Effector memory CD4-positive, alpha-beta T cell (primary cell): ENCODE measurements around the gene TIAM1.
A peak's percentile ranks its signal among the peaks of the same experiment; 100 is the strongest.

Source experiments
- DNase-seq, 3 donors: peaks; one replicate each; pipeline ENCODE4 v3.0.0-alpha.2; 2020
- H3K27ac ChIP-seq: 2 replicates; pipeline ENCODE4 v1.7.0; 2013; ENCODE audit warnings: mild to moderate bottlenecking, low read length, moderate library complexity; ENCODE audit not compliant: insufficient read depth, poor library complexity, severe bottlenecking
- H3K27me3 ChIP-seq: replicated peaks from 2 replicates; pipeline ENCODE4 v1.7.0; 2013; ENCODE audit warnings: mild to moderate bottlenecking, low read length; ENCODE audit not compliant: insufficient read depth, control insufficient read depth, poor library complexity, severe bottlenecking
- H3K36me3 ChIP-seq: 2 replicates; pipeline ENCODE4 v1.7.0; 2013; ENCODE audit warnings: mild to moderate bottlenecking, low read length, moderate library complexity; ENCODE audit not compliant: control insufficient read depth, insufficient read depth
- H3K4me1 ChIP-seq: 2 replicates; pipeline ENCODE4 v1.7.0; 2013; ENCODE audit warnings: low read length, mild to moderate bottlenecking; ENCODE audit not compliant: control insufficient read depth, insufficient read depth, poor library complexity, severe bottlenecking
- H3K4me3 ChIP-seq: 2 replicates; pipeline ENCODE4 v1.7.0; 2013; ENCODE audit warnings: low read length, low read depth, mild to moderate bottlenecking; ENCODE audit not compliant: insufficient read depth, poor library complexity, severe bottlenecking
- H3K9me3 ChIP-seq: 2 replicates; pipeline ENCODE4 v1.7.0; 2013; ENCODE audit warnings: mild to moderate bottlenecking, low read length, moderate library complexity; ENCODE audit not compliant: control insufficient read depth

TIAM1 gene

GRCh38 chr21:31098576-31099005 lies 245.5 kb downstream of the TIAM1 start:
- Histone ChIP-seq H3K4me3 (no peak overlapping the region), H3K36me3 (no peaks in the 10 kb centered on the region), H3K4me1 (peaks cover 15% of the 10 kb centered on the region), H3K27ac (no peak overlapping the region), H3K27me3 (no peaks in the 10 kb centered on the region), H3K9me3 (no peaks in the 10 kb centered on the region)
- DNase-seq = peak; percentile 31 to 54 (median 44)

- H3K36me3 ChIP-seq = no peaks in the 10 kb centered on the region
- no peak overlapping the region for H3K27ac ChIP-seq
- H3K4me3 ChIP-seq = no peak overlapping the region
- no peaks in the 10 kb centered on the region for H3K27me3 ChIP-seq
- no peaks in the 10 kb centered on the region for H3K4me1 ChIP-seq
- DNase-seq = no peak
- H3K9me3 ChIP-seq = no peaks in the 10 kb centered on the region
These were observed 251.0 kb downstream of the TIAM1 start for GRCh38 chr21:31092832-31093625.

- Histone ChIP-seq H3K36me3 (no peaks in the 10 kb centered on the region), H3K27me3 (no peaks in the 10 kb centered on the region), H3K4me3 (no peak overlapping the region), H3K9me3 (no peaks in the 10 kb centered on the region), H3K4me1 (no peaks in the 10 kb centered on the region), H3K27ac (no peak overlapping the region)
- DNase-seq = no peak
These were observed 253.7 kb downstream of the TIAM1 start for GRCh38 chr21:31090376-31090775.

GRCh38 chr21:31088474-31088751 lies 255.6 kb downstream of the TIAM1 start:
- Histone ChIP-seq H3K4me3 (no peak overlapping the region), H3K4me1 (no peaks in the 10 kb centered on the region), H3K27ac (no peak overlapping the region), H3K9me3 (no peaks in the 10 kb centered on the region), H3K36me3 (no peaks in the 10 kb centered on the region), H3K27me3 (no peaks in the 10 kb centered on the region)
- DNase-seq = no peak

GRCh38 chr21:31087639-31088473 lies 256.2 kb downstream of the TIAM1 start:
- Histone ChIP-seq H3K27ac (no peak overlapping the region), H3K4me1 (no peaks in the 10 kb centered on the region), H3K9me3 (no peaks in the 10 kb centered on the region), H3K27me3 (no peaks in the 10 kb centered on the region), H3K4me3 (no peak overlapping the region), H3K36me3 (no peaks in the 10 kb centered on the region)
- no peak for DNase-seq

- no peak for DNase-seq
- H3K9me3 ChIP-seq = no peaks in the 10 kb centered on the region
- H3K4me1 ChIP-seq = no peaks in the 10 kb centered on the region
- no peak overlapping the region for H3K4me3 ChIP-seq
- H3K36me3 ChIP-seq = no peaks in the 10 kb centered on the region
- H3K27ac ChIP-seq = no peak overlapping the region
- H3K27me3 ChIP-seq = no peaks in the 10 kb centered on the region
These were observed 259.4 kb downstream of the TIAM1 start for GRCh38 chr21:31084689-31085088.

GRCh38 chr21:31078796-31079195 lies 265.3 kb downstream of the TIAM1 start:
- Histone ChIP-seq H3K9me3 (no peaks in the 10 kb centered on the region), H3K4me1 (no peaks in the 10 kb centered on the region), H3K36me3 (no peaks in the 10 kb centered on the region), H3K27ac (no peak overlapping the region), H3K4me3 (no peak overlapping the region), H3K27me3 (no peaks in the 10 kb centered on the region)
- DNase-seq = no peak

- H3K36me3 ChIP-seq = no peaks in the 10 kb centered on the region
- no peaks in the 10 kb centered on the region for H3K4me1 ChIP-seq
- DNase-seq = no peak
These were observed 265.8 kb downstream of the TIAM1 start for GRCh38 chr21:31078216-31078615.

GRCh38 chr21:31075848-31076247 lies 268.2 kb downstream of the TIAM1 start:
- Histone ChIP-seq H3K4me3 (no peak overlapping the region), H3K27ac (no peak overlapping the region), H3K9me3 (no peaks in the 10 kb centered on the region), H3K36me3 (no peaks in the 10 kb centered on the region), H3K4me1 (no peaks in the 10 kb centered on the region), H3K27me3 (no peaks in the 10 kb centered on the region)
- DNase-seq = no peak

More at GRCh38 chr21:31078216-31078615, 265.8 kb downstream of the TIAM1 start:
- no peaks in the 10 kb centered on the region for H3K27me3 ChIP-seq
- no peak overlapping the region for H3K4me3 ChIP-seq
- H3K27ac ChIP-seq = no peak overlapping the region
- H3K9me3 ChIP-seq = no peaks in the 10 kb centered on the region

- H3K27me3 ChIP-seq = no peaks in the 10 kb centered on the region
- no peaks in the 10 kb centered on the region for H3K4me1 ChIP-seq
These were observed 271.5 kb downstream of the TIAM1 start for GRCh38 chr21:31072533-31072932.

More at GRCh38 chr21:31072533-31072932, 271.5 kb downstream of the TIAM1 start:
- no peak overlapping the region for H3K4me3 ChIP-seq
- H3K36me3 ChIP-seq = no peaks in the 10 kb centered on the region
- H3K9me3 ChIP-seq = no peaks in the 10 kb centered on the region
- no peak overlapping the region for H3K27ac ChIP-seq
- DNase-seq = no peak
